Glutamatergic neuron (in vitro differentiated cells): ENCODE results near the gene KSR1. TPM values are rescaled to one million over a fixed set of nuclear protein-coding genes. Genes with fewer than 3 reads are reported as not detected.
"Not testable (repeated sequence)": the region's sequence is repeated elsewhere in the genome, so short reads cannot be mapped to it uniquely, and the experiment has no call there.

Experiments
- DNase-seq: peaks from one replicate; pipeline ENCODE4 v3.0.0; 2022
- H3K27ac Mint-ChIP-seq: one replicate; pipeline ENCODE4 v1.8.0; 2020; ENCODE audit warnings: mild to moderate bottlenecking, mixed read lengths, inconsistent platforms; ENCODE audit not compliant: unreplicated experiment
- H3K27me3 Mint-ChIP-seq: one replicate; pipeline ENCODE4 v1.8.0; 2020; ENCODE audit warnings: mild to moderate bottlenecking, moderate library complexity, mixed read lengths, inconsistent platforms; ENCODE audit not compliant: unreplicated experiment
- H3K36me3 Mint-ChIP-seq: one replicate; pipeline ENCODE4 v1.8.0; 2020; ENCODE audit warnings: mild to moderate bottlenecking, mixed read lengths, inconsistent platforms; ENCODE audit not compliant: unreplicated experiment
- H3K4me1 Mint-ChIP-seq: one replicate; pipeline ENCODE4 v1.8.0; 2020; ENCODE audit warnings: mild to moderate bottlenecking, low read depth, mixed read lengths, inconsistent platforms; ENCODE audit not compliant: unreplicated experiment
- H3K4me3 Mint-ChIP-seq: one replicate; pipeline ENCODE4 v1.8.0; 2020; ENCODE audit warnings: mild to moderate bottlenecking, mixed read lengths, inconsistent platforms; ENCODE audit not compliant: unreplicated experiment
- H3K9me3 Mint-ChIP-seq: one replicate; pipeline ENCODE4 v1.8.0; 2020; ENCODE audit warnings: mild to moderate bottlenecking, moderate library complexity, mixed read lengths, inconsistent platforms; ENCODE audit not compliant: unreplicated experiment
- CTCF ChIP-seq: fragments of 200-600 bp; sonication (generic); IDR thresholded peaks from one replicate; pipeline ENCODE4 v1.5.0; 2021; ENCODE audit not compliant: partially characterized antibody, unreplicated experiment
- total RNA-seq: library from RNA; stranded (reverse); fragmentation: NEBNext Ultra II Directional; extraction: Animal tissue kit (Norgen Biotek cat#: 25700); gene quantifications from one replicate; pipeline ENCODE4 v1.2.1, GENCODE V29; 2021; ENCODE audit not compliant: unreplicated experiment

KSR1 gene
- total RNA-seq, 1 donor from 2014 or later: 203 TPM

GRCh38 chr17:27446569-27447301, 9.5 kb upstream of the KSR1 start:
- DNase-seq: no peak
- Mint-ChIP-seq H3K36me3 (peaks cover 4% of the 10 kb centered on the region), H3K4me1 (no peaks in the 10 kb centered on the region), H3K27ac (no peak overlapping the region), H3K9me3 (peaks cover 1% of the 10 kb centered on the region), H3K4me3 (no peak overlapping the region), H3K27me3 (peaks cover 18% of the 10 kb centered on the region)
- no peak for TF ChIP-seq CTCF

GRCh38 chr17:27448534-27448933, 7.7 kb upstream of the KSR1 start:
- H3K27me3 Mint-ChIP-seq: peaks cover 16% of the 10 kb centered on the region
- H3K4me3 Mint-ChIP-seq, H3K9me3 Mint-ChIP-seq, DNase-seq, H3K4me1 Mint-ChIP-seq, H3K36me3 Mint-ChIP-seq, H3K27ac Mint-ChIP-seq: not testable (repeated sequence)

GRCh38 chr17:27449541-27449940, 6.7 kb upstream of the KSR1 start:
- Mint-ChIP-seq H3K9me3 (peaks cover 1% of the 10 kb centered on the region), H3K36me3 (no peaks in the 10 kb centered on the region), H3K27me3 (peaks cover 14% of the 10 kb centered on the region), H3K27ac (no peak overlapping the region), H3K4me3 (no peak overlapping the region), H3K4me1 (peaks cover 2% of the 10 kb centered on the region)
- TF ChIP-seq CTCF: no peak
- no peak for DNase-seq

- peaks cover 3% of the 10 kb centered on the region for H3K9me3 Mint-ChIP-seq
- H3K36me3 Mint-ChIP-seq: no peaks in the 10 kb centered on the region
- peaks cover 4% of the 10 kb centered on the region for H3K4me1 Mint-ChIP-seq
- H3K4me3 Mint-ChIP-seq: no peak overlapping the region
- DNase-seq: no peak
- no peak for TF ChIP-seq CTCF
- peaks cover 16% of the 10 kb centered on the region for H3K27me3 Mint-ChIP-seq
- H3K27ac Mint-ChIP-seq: no peak overlapping the region
Measured at GRCh38 chr17:27449988-27450387, 6.3 kb upstream of the KSR1 start.

GRCh38 chr17:27450416-27450815, 5.8 kb upstream of the KSR1 start:
- Mint-ChIP-seq H3K27me3 (peaks cover 19% of the 10 kb centered on the region), H3K9me3 (peaks cover 7% of the 10 kb centered on the region), H3K36me3 (no peaks in the 10 kb centered on the region), H3K4me3 (no peak overlapping the region), H3K4me1 (peaks cover 8% of the 10 kb centered on the region), H3K27ac (no peak overlapping the region)
- no peak for TF ChIP-seq CTCF
- no peak for DNase-seq
